WTC11 (cell line): ENCODE data around the gene TOMM7.

Experiments
- CBFB ChIP-seq: sonication (generic); formaldehyde crosslinking; IDR thresholded peaks from 2 replicates; pipeline ENCODE4 v1.8.1; 2022; ENCODE audit warnings: mild to moderate bottlenecking, low read depth, missing genetic modification reagents
- CREM ChIP-seq: sonication (generic); formaldehyde crosslinking; IDR thresholded peaks from 2 replicates; pipeline ENCODE4 v1.8.1; 2022; ENCODE audit warnings: mild to moderate bottlenecking, missing genetic modification reagents, moderate library complexity
- CTCF ChIP-seq: fragments of 200-600 bp; IDR thresholded peaks from 2 replicates; pipeline ENCODE4 v1.8.0; 2022; ENCODE audit warnings: antibody characterized with exemption
- JUN ChIP-seq: sonication (generic); formaldehyde crosslinking; IDR thresholded peaks from 2 replicates; pipeline ENCODE4 v1.8.0; 2023; ENCODE audit warnings: mild to moderate bottlenecking, missing genetic modification reagents
- MYBL2 ChIP-seq: sonication (generic); formaldehyde crosslinking; IDR thresholded peaks from 2 replicates; pipeline ENCODE4 v1.8.1; 2023; ENCODE audit warnings: mild to moderate bottlenecking, moderate library complexity, missing genetic modification reagents
- NR2C2 ChIP-seq: sonication (generic); formaldehyde crosslinking; IDR thresholded peaks from 2 replicates; pipeline ENCODE4 v1.8.0; 2022; ENCODE audit warnings: mild to moderate bottlenecking, missing genetic modification reagents
- PREB ChIP-seq: sonication (generic); formaldehyde crosslinking; IDR thresholded peaks from 2 replicates; pipeline ENCODE4 v1.8.1; 2022; ENCODE audit warnings: mild to moderate bottlenecking, missing genetic modification reagents, moderate library complexity, borderline replicate concordance
- TCF7 ChIP-seq: sonication (generic); formaldehyde crosslinking; IDR thresholded peaks from 2 replicates; pipeline ENCODE4 v1.8.0; 2022; ENCODE audit warnings: mild to moderate bottlenecking, low read depth, missing genetic modification reagents, moderate library complexity
- USF2 ChIP-seq: sonication (generic); formaldehyde crosslinking; IDR thresholded peaks from 2 replicates; pipeline ENCODE4 v1.8.1; 2023; ENCODE audit warnings: mild to moderate bottlenecking, missing genetic modification reagents, moderate library complexity

- TF ChIP-seq CTCF, result no peak
- no peak for TF ChIP-seq NR2C2 (CRISPR knock-in tag)
- TF ChIP-seq CREM, result no peak
- no peak for TF ChIP-seq PREB (CRISPR knock-in tag)
- TF ChIP-seq USF2, result no peak
- TF ChIP-seq MYBL2 (CRISPR knock-in tag), result no peak
- no peak for TF ChIP-seq TCF7 (CRISPR knock-in tag)
- TF ChIP-seq JUN (CRISPR knock-in tag), result no peak
- TF ChIP-seq CBFB, result no peak
These were observed 50.8 kb downstream of the TOMM7 start for GRCh38 chr7:22771872-22772228.
